ENCODE data around the gene IGLON5. TPM values are rescaled to one million over a fixed set of nuclear protein-coding genes. Genes with fewer than 3 reads are reported as not detected.
A peak's percentile ranks its signal among the peaks of the same experiment; 100 is the strongest.

Gene IGLON5
- polyA plus RNA-seq, 1 donor (not counting 4 experiments of a cell fraction or from before 2014, with no cell fraction given), result not detected

GRCh38 chr19:51296336-51297093, 14.9 kb upstream of the IGLON5 start:
- H3K36me3 ChIP-seq (ENCODE audit: control insufficient read depth in 2 of 2, extremely low read depth in 1 of 2, insufficient read depth in 2 of 2, low read length in 2 of 2), result no peaks in the 10 kb centered on the region
- no peaks in the 10 kb centered on the region for H3K79me2 ChIP-seq (ENCODE audit: control insufficient read depth, insufficient read depth, low read length)
- no peaks in the 10 kb centered on the region for H4K20me1 ChIP-seq (ENCODE audit: control insufficient read depth, extremely low read depth, insufficient read depth, low read length)
- H3K4me3 ChIP-seq (ENCODE audit: control insufficient read depth in 2 of 3, extremely low read depth in 1 of 3, insufficient read depth in 2 of 3, low read depth in 1 of 3, low read length in 3 of 3), result no peak overlapping the region
- no peak overlapping the region for H3K9ac ChIP-seq (ENCODE audit: control insufficient read depth, extremely low read depth, insufficient read depth, low read length)
- no peaks in the 10 kb centered on the region for H3K9me3 ChIP-seq (ENCODE audit: control insufficient read depth, low read depth, low read length)
- TF ChIP-seq CTCF (optimal IDR thresholded peaks at IDR 0.05 in 1 of 3, IDR thresholded peaks at IDR 0.05 in 1 of 3, conservative IDR thresholded peaks at IDR 0.05 in 1 of 3; ENCODE audit: extremely low read depth in 1 of 3, insufficient read depth in 2 of 3, low read length in 3 of 3) (peak in 1 of 3 experiments; percentile 21), EZH2 (IDR thresholded peaks at IDR 0.05; ENCODE audit: low read length) (no peak)
- no peak overlapping the region for H3K4me2 ChIP-seq (ENCODE audit: control insufficient read depth, extremely low read depth, insufficient read depth, low read depth, low read length)
- no peak overlapping the region for H3K27ac ChIP-seq (ENCODE audit: control insufficient read depth, insufficient read depth, low read length)
- DNase-seq (ENCODE audit: low read depth, low spot score), result no peak
- H3K27me3 ChIP-seq (ENCODE audit: control insufficient read depth, extremely low read depth, insufficient read depth, low read length), result peaks cover 10% of the 10 kb centered on the region
- H3K4me1 ChIP-seq (ENCODE audit: control insufficient read depth, extremely low read depth, insufficient read depth, low read length), result no peaks in the 10 kb centered on the region
- dilution Hi-C loops (cut with MboI; ENCODE audit: extremely low pct_ligation_motif_present, low sequenced_read_pairs), result no loop called here
- no peak overlapping the region for H2AFZ ChIP-seq (ENCODE audit: control insufficient read depth, low read length)
- no peaks in the 10 kb centered on the region for H3K9me1 ChIP-seq (ENCODE audit: control insufficient read depth, extremely low read depth, insufficient read depth, low read length)
- no peak for FAIRE-seq

GRCh38 chr19:51297406-51297805, 14.0 kb upstream of the IGLON5 start:
- Histone ChIP-seq H3K9me1 (ENCODE audit: control insufficient read depth, extremely low read depth, insufficient read depth, low read length) (no peaks in the 10 kb centered on the region), H3K4me3 (ENCODE audit: control insufficient read depth in 2 of 3, extremely low read depth in 1 of 3, insufficient read depth in 2 of 3, low read depth in 1 of 3, low read length in 3 of 3) (no peak overlapping the region), H3K4me1 (ENCODE audit: control insufficient read depth, extremely low read depth, insufficient read depth, low read length) (no peaks in the 10 kb centered on the region), H2AFZ (ENCODE audit: control insufficient read depth, low read length) (no peak overlapping the region), H3K27me3 (ENCODE audit: control insufficient read depth, extremely low read depth, insufficient read depth, low read length) (peaks cover 10% of the 10 kb centered on the region), H3K27ac (ENCODE audit: control insufficient read depth, insufficient read depth, low read length) (no peak overlapping the region), H3K36me3 (ENCODE audit: control insufficient read depth in 2 of 2, extremely low read depth in 1 of 2, insufficient read depth in 2 of 2, low read length in 2 of 2) (no peaks in the 10 kb centered on the region), H3K4me2 (ENCODE audit: control insufficient read depth, extremely low read depth, insufficient read depth, low read depth, low read length) (no peak overlapping the region), H3K79me2 (ENCODE audit: control insufficient read depth, insufficient read depth, low read length) (no peaks in the 10 kb centered on the region), H4K20me1 (ENCODE audit: control insufficient read depth, extremely low read depth, insufficient read depth, low read length) (no peaks in the 10 kb centered on the region), H3K9ac (ENCODE audit: control insufficient read depth, extremely low read depth, insufficient read depth, low read length) (no peak overlapping the region), H3K9me3 (ENCODE audit: control insufficient read depth, low read depth, low read length) (no peaks in the 10 kb centered on the region)
- no peak for DNase-seq (ENCODE audit: low read depth, low spot score)
- TF ChIP-seq CTCF (optimal IDR thresholded peaks at IDR 0.05 in 1 of 3, IDR thresholded peaks at IDR 0.05 in 1 of 3, conservative IDR thresholded peaks at IDR 0.05 in 1 of 3; ENCODE audit: extremely low read depth in 1 of 3, insufficient read depth in 2 of 3, low read length in 3 of 3) (no peak), EZH2 (IDR thresholded peaks at IDR 0.05; ENCODE audit: low read length) (no peak)
- no peak for FAIRE-seq
- dilution Hi-C loops (cut with MboI; ENCODE audit: extremely low pct_ligation_motif_present, low sequenced_read_pairs), result no loop called here
